Endodermal cell (in vitro differentiated cells): ENCODE results near the gene MICU1. TPM values are rescaled to one million over a fixed set of nuclear protein-coding genes. Genes with fewer than 3 reads are reported as not detected.

Experiments used
- DNase-seq: peaks from one replicate; pipeline ENCODE4 v3.0.0-alpha.2; 2017
- H3K27ac ChIP-seq: 2 replicates; pipeline ENCODE4 v1.5.1; 2013; ENCODE audit warnings: mild to moderate bottlenecking, low read depth, low read length, moderate library complexity
- H3K27me3 ChIP-seq: 2 replicates; pipeline ENCODE4 v1.6.1; 2013; ENCODE audit warnings: mild to moderate bottlenecking, low read length, moderate library complexity; ENCODE audit not compliant: insufficient read depth, control insufficient read depth, poor library complexity, severe bottlenecking
- H3K36me3 ChIP-seq: 2 replicates; pipeline ENCODE4 v1.7.0; 2013; ENCODE audit warnings: mild to moderate bottlenecking, low read length, moderate library complexity; ENCODE audit not compliant: control insufficient read depth, insufficient read depth
- H3K4me1 ChIP-seq: one replicate; pipeline ENCODE4 v1.7.0; 2013; ENCODE audit warnings: low read length; ENCODE audit not compliant: control insufficient read depth, insufficient read depth
- H3K4me3 ChIP-seq: 2 replicates; pipeline ENCODE4 v1.5.1; 2013; ENCODE audit warnings: mild to moderate bottlenecking, low read length, moderate library complexity
- H3K9ac ChIP-seq: 2 replicates; pipeline ENCODE4 v1.6.1; 2013; ENCODE audit warnings: mild to moderate bottlenecking, low read length, moderate library complexity; ENCODE audit not compliant: poor library complexity, severe bottlenecking; ENCODE audit errors: extremely low read depth
- H3K9me3 ChIP-seq: 2 replicates; pipeline ENCODE4 v1.6.1; 2013; ENCODE audit warnings: mild to moderate bottlenecking, low read length, moderate library complexity; ENCODE audit not compliant: control insufficient read depth
- H3K27ac Mint-ChIP-seq: 2 replicates; pipeline ENCODE4 v1.8.0; 2020; ENCODE audit warnings: mixed read lengths
- H3K27me3 Mint-ChIP-seq: 2 replicates; pipeline ENCODE4 v1.8.0; 2021; ENCODE audit warnings: mild to moderate bottlenecking, mixed read lengths; ENCODE audit not compliant: insufficient read depth
- H3K36me3 Mint-ChIP-seq: 2 replicates; pipeline ENCODE4 v1.8.0; 2020; ENCODE audit warnings: low read depth, mixed read lengths
- H3K4me1 Mint-ChIP-seq: 2 replicates; pipeline ENCODE4 v1.8.0; 2020; ENCODE audit warnings: mixed read lengths
- H3K4me3 Mint-ChIP-seq: 2 replicates; pipeline ENCODE4 v1.8.0; 2020; ENCODE audit warnings: mild to moderate bottlenecking, moderate library complexity, mixed read lengths
- H3K9me3 Mint-ChIP-seq: 2 replicates; pipeline ENCODE4 v1.8.0; 2020; ENCODE audit warnings: mild to moderate bottlenecking, mixed read lengths
- WGBS, 2 experiments: methylation state at CpG; one replicate each; pipeline versions ENCODE4 v1.1.5 to v1.1.7; 2013; ENCODE audit warnings: missing lambda C conversion rate in 2 of 2, mixed read lengths in 1 of 2; ENCODE audit not compliant: insufficient coverage in 1 of 2, insufficient read length in 1 of 2; 5-methylcytosine and 5-hydroxymethylcytosine counted together
- total RNA-seq, 2 donors: library from RNA; stranded (reverse); fragmentation: NEBNext Ultra II Directional in 1 of 2; extraction: Animal tissue kit (Norgen Biotek cat#: 25700) in 1 of 2; gene quantifications; 2 replicates in 1 of 2; 3 replicates in 1 of 2; pipeline ENCODE4 v1.2.1, GENCODE V29; 2021
- TF ChIP-seq, protein P1 (sequence below): fragments of 200-600 bp; sonication (generic); conservative IDR thresholded peaks from 2 replicates; pipeline ENCODE4 v1.5.0; 2021; ENCODE audit warnings: antibody characterized with exemption, mild to moderate bottlenecking

The MICU1 gene
- total RNA-seq, 2 donors from 2014 or later: 41.9 to 54.9 TPM

DNA sequence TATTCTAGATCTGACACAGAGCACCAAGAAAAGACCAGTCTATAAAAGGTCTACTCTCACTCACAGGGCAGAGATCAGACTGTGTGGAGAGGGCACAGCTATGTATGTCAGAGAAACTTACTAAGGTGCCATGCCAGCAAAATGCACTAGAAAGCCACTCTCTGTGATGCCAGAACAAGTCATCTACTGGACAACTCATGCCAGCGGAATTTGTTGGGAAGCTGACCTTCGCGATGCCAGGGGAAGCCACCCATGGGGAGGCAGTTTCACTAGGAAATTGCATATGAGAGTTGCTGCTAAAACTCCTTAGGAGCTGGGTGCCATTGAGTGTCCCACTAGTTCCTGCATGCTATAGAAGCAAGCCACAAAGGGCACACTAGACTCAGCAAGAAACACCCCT is 58.5 kb downstream of the MICU1 start:
- Mint-ChIP-seq H3K9me3 (no peaks in the 10 kb centered on the region), H3K27me3 (no peaks in the 10 kb centered on the region), H3K4me1 (no peaks in the 10 kb centered on the region), H3K36me3 (peaks cover 35% of the 10 kb centered on the region), H3K27ac (no peak overlapping the region), H3K4me3 (no peak overlapping the region)
- Histone ChIP-seq H3K27ac (no peak overlapping the region), H3K4me3 (no peak overlapping the region), H3K27me3 (no peaks in the 10 kb centered on the region), H3K9me3 (no peaks in the 10 kb centered on the region), H3K4me1 (no peaks in the 10 kb centered on the region), H3K36me3 (peaks cover 30% of the 10 kb centered on the region), H3K9ac (no peak overlapping the region)
- no peak for DNase-seq
- WGBS, 2 experiments: 93 to 98% methylated on average over 3 of the region's 3 CpGs
- TF ChIP-seq, protein P1, sequence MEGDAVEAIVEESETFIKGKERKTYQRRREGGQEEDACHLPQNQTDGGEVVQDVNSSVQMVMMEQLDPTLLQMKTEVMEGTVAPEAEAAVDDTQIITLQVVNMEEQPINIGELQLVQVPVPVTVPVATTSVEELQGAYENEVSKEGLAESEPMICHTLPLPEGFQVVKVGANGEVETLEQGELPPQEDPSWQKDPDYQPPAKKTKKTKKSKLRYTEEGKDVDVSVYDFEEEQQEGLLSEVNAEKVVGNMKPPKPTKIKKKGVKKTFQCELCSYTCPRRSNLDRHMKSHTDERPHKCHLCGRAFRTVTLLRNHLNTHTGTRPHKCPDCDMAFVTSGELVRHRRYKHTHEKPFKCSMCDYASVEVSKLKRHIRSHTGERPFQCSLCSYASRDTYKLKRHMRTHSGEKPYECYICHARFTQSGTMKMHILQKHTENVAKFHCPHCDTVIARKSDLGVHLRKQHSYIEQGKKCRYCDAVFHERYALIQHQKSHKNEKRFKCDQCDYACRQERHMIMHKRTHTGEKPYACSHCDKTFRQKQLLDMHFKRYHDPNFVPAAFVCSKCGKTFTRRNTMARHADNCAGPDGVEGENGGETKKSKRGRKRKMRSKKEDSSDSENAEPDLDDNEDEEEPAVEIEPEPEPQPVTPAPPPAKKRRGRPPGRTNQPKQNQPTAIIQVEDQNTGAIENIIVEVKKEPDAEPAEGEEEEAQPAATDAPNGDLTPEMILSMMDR: no peak

DNA sequence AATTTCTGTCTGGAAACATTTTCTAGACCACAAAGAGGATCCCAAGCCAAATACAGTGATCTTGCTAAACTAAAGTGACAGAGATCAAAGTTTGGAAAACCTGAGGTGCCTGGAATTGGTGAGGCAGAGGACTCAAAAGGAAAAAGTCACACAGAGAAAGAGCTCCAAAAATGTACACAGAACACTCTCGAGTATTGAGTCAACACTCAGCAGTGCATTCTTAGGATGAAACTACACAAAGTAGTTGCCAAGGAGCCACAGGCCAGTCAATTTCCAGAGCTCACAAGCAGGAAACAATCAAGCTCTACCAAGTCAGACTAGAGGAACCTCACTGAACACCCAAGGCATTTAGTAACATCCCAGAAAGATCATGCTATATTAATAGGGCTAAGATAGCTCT is 61.3 kb downstream of the MICU1 start:
- no peaks in the 10 kb centered on the region for H3K27me3 Mint-ChIP-seq
- TF ChIP-seq, protein P1: no peak
- Histone ChIP-seq H3K9ac (no peak overlapping the region), H3K4me1 (no peaks in the 10 kb centered on the region), H3K36me3 (peaks cover 57% of the 10 kb centered on the region), H3K9me3 (peaks cover 15% of the 10 kb centered on the region), H3K27me3 (no peaks in the 10 kb centered on the region), H3K27ac (no peak overlapping the region), H3K4me3 (no peak overlapping the region)
- no peak for DNase-seq
- H3K9me3 Mint-ChIP-seq: peaks cover 15% of the 10 kb centered on the region
- H3K4me3 Mint-ChIP-seq: no peak overlapping the region
- 100% methylated on average over 1 of the region's 1 CpG for WGBS, 2 experiments
- H3K27ac Mint-ChIP-seq: no peak overlapping the region
- H3K4me1 Mint-ChIP-seq: no peaks in the 10 kb centered on the region
- peaks cover 62% of the 10 kb centered on the region for H3K36me3 Mint-ChIP-seq

DNA sequence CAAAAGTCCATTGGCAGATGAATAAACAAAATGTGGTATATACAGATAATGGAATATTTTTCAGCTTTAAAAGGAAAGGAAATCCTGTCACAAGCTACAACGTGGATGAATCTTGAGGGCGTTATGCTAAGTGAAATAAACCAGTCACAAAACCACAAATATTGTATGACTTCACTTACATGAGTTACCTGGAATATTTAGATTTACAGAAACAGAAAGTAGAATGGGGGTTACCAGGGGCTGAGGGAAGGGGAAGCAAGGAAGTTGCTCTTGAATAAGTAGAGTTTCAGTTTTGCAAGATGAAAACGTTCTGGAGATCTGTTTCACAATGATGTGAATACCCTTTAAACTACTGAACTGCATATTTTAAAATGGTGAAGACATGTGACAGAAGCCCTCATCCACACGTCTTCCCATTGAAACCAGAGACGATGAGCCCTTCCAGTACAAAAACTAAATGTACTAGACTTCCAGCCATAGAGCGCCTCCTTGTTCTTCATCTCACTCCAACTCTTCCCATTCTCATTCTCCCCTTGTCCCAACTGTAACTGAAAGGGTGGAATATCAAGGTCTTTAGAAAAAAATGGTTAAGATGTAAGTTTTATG is 62.4 kb downstream of the MICU1 start:
- Mint-ChIP-seq H3K27ac (no peak overlapping the region), H3K27me3 (no peaks in the 10 kb centered on the region), H3K36me3 (peaks cover 67% of the 10 kb centered on the region), H3K9me3 (peaks cover 16% of the 10 kb centered on the region), H3K4me3 (no peak overlapping the region), H3K4me1 (no peaks in the 10 kb centered on the region)
- Histone ChIP-seq H3K4me1 (no peaks in the 10 kb centered on the region), H3K36me3 (peaks cover 58% of the 10 kb centered on the region), H3K27me3 (no peaks in the 10 kb centered on the region), H3K4me3 (no peak overlapping the region), H3K9ac (no peak overlapping the region), H3K9me3 (peaks cover 16% of the 10 kb centered on the region), H3K27ac (no peak overlapping the region)
- DNase-seq: no peak
- whole genome bisulfite sequencing, 2 experiments: 81 to 93% methylated on average over 5 to 6 of the region's 6 CpGs
- TF ChIP-seq, protein P1: no peak
